ENCODE results near the gene PTS. TPM values are rescaled to one million over a fixed set of nuclear protein-coding genes. Genes with fewer than 3 reads are reported as not detected.

The PTS gene
- total and polyA plus RNA-seq, 2 donors from 2014 or later = 40.6 to 76.4 TPM

- TF ChIP-seq CTCF (IDR thresholded peaks at IDR 0.05; ENCODE audit: borderline replicate concordance, extremely low read depth, insufficient read depth) = no peak
- peak overlapping the region in 1 of 3 donors; percentile 19 for H3K9ac ChIP-seq (ENCODE audit: low read length in 3 of 3)
- FAIRE-seq (no peak), DNase-seq (no peak)
- no peaks in the 10 kb centered on the region for H3K36me3 ChIP-seq (ENCODE audit: control insufficient read depth in 2 of 3, insufficient read depth in 3 of 3, low read length in 3 of 3)
- no peak overlapping the region for H3K27ac ChIP-seq (ENCODE audit: low read depth in 2 of 2, low read length in 2 of 2)
- no peaks in the 10 kb centered on the region for H3K27me3 ChIP-seq (ENCODE audit: control insufficient read depth, insufficient read depth, low read length)
- H3K4me1 ChIP-seq (ENCODE audit: control insufficient read depth in 2 of 3, insufficient read depth in 2 of 3, low read depth in 1 of 3, low read length in 3 of 3) = no peaks in the 10 kb centered on the region
- intact Hi-C loops (cut with DNase I) = no loop called here
- no peaks in the 10 kb centered on the region for H3K9me3 ChIP-seq (ENCODE audit: control insufficient read depth in 2 of 3, insufficient read depth in 1 of 3, low read length in 3 of 3)
- H3K4me3 ChIP-seq (ENCODE audit: low read length in 3 of 3) = peak overlapping the region in 1 of 3 donors; percentile 37
Observed at GRCh38 chr11:112271242-112271641, 45.0 kb downstream of the PTS start.

GRCh38 chr11:112273066-112273465, 46.8 kb downstream of the PTS start:
- H3K27me3 ChIP-seq (ENCODE audit: control insufficient read depth, insufficient read depth, low read length) = no peaks in the 10 kb centered on the region
- H3K4me1 ChIP-seq (ENCODE audit: control insufficient read depth in 2 of 3, insufficient read depth in 2 of 3, low read depth in 1 of 3, low read length in 3 of 3) = no peaks in the 10 kb centered on the region
- H3K9ac ChIP-seq (ENCODE audit: low read length in 3 of 3) = no peak overlapping the region
- intact Hi-C loops (cut with DNase I) = no loop called here
- TF ChIP-seq CTCF (IDR thresholded peaks at IDR 0.05; ENCODE audit: borderline replicate concordance, extremely low read depth, insufficient read depth) = no peak
- H3K27ac ChIP-seq (ENCODE audit: low read depth in 2 of 2, low read length in 2 of 2) = no peak overlapping the region
- DNase-seq (no peak), FAIRE-seq (no peak)
- no peaks in the 10 kb centered on the region for H3K9me3 ChIP-seq (ENCODE audit: control insufficient read depth in 2 of 3, insufficient read depth in 1 of 3, low read length in 3 of 3)
- no peak overlapping the region for H3K4me3 ChIP-seq (ENCODE audit: low read length in 3 of 3)
- no peaks in the 10 kb centered on the region for H3K36me3 ChIP-seq (ENCODE audit: control insufficient read depth in 2 of 3, insufficient read depth in 3 of 3, low read length in 3 of 3)

GRCh38 chr11:112274007-112274783, 48.0 kb downstream of the PTS start:
- FAIRE-seq = no peak
- TF ChIP-seq CTCF (IDR thresholded peaks at IDR 0.05; ENCODE audit: borderline replicate concordance, extremely low read depth, insufficient read depth) = no peak

More at GRCh38 chr11:112274007-112274783, 48.0 kb downstream of the PTS start:
- DNase-seq = no peak
- Histone ChIP-seq H3K9me3 (ENCODE audit: control insufficient read depth in 2 of 3, insufficient read depth in 1 of 3, low read length in 3 of 3) (no peaks in the 10 kb centered on the region), H3K9ac (ENCODE audit: low read length in 3 of 3) (no peak overlapping the region), H3K4me3 (ENCODE audit: low read length in 3 of 3) (no peak overlapping the region), H3K27me3 (ENCODE audit: control insufficient read depth, insufficient read depth, low read length) (no peaks in the 10 kb centered on the region), H3K36me3 (ENCODE audit: control insufficient read depth in 2 of 3, insufficient read depth in 3 of 3, low read length in 3 of 3) (no peaks in the 10 kb centered on the region), H3K27ac (ENCODE audit: low read depth in 2 of 2, low read length in 2 of 2) (no peak overlapping the region), H3K4me1 (ENCODE audit: control insufficient read depth in 2 of 3, insufficient read depth in 2 of 3, low read depth in 1 of 3, low read length in 3 of 3) (no peaks in the 10 kb centered on the region)
- intact Hi-C loops (cut with DNase I) = no loop called here
